GM23338 (cell line): ENCODE data around the gene FGF22. TPM values are rescaled to one million over a fixed set of nuclear protein-coding genes. Genes with fewer than 3 reads are reported as not detected.

Experiments used
- ATAC-seq: fragments of 200-7000 bp; cut with Tn5 transposase; 3 replicates; pipeline ENCODE4 v1.9.1; 2020
- DNase-seq: peaks from one replicate; pipeline ENCODE4 v3.0.0-alpha.2; 2015; ENCODE audit warnings: low spot score
- H2AFZ ChIP-seq: fragments of 200-600 bp; sonication (generic); 2 replicates; pipeline ENCODE4 v1.8.0; 2016; ENCODE audit warnings: antibody characterized with exemption, mild to moderate bottlenecking, moderate library complexity
- H3F3A ChIP-seq: fragments of 200-600 bp; sonication (generic); replicated peaks from 2 replicates; pipeline ENCODE4 v1.8.0; 2017; ENCODE audit warnings: antibody characterized with exemption, mixed run types, low read depth
- H3K27ac ChIP-seq: fragments of 200-600 bp; sonication (generic); 2 replicates; pipeline ENCODE4 v1.6.1; 2016; ENCODE audit warnings: low read depth
- H3K27me3 ChIP-seq: fragments of 200-600 bp; sonication (generic); 2 replicates; pipeline ENCODE4 v1.8.0; 2016; ENCODE audit warnings: mild to moderate bottlenecking, mixed run types, moderate library complexity; ENCODE audit not compliant: insufficient read depth
- H3K36me3 ChIP-seq: fragments of 200-600 bp; sonication (generic); 2 replicates; pipeline ENCODE4 v1.8.0; 2016; ENCODE audit warnings: mild to moderate bottlenecking; ENCODE audit not compliant: insufficient read depth
- H3K4me1 ChIP-seq: fragments of 200-600 bp; sonication (generic); 2 replicates; pipeline ENCODE4 v1.8.0; 2016; ENCODE audit warnings: mild to moderate bottlenecking, moderate library complexity; ENCODE audit not compliant: insufficient read depth
- H3K4me2 ChIP-seq: fragments of 200-600 bp; sonication (generic); 2 replicates; pipeline ENCODE4 v1.7.1; 2017; ENCODE audit warnings: mixed run types
- H3K4me3 ChIP-seq: fragments of 200-600 bp; sonication (generic); 2 replicates; pipeline ENCODE4 v1.6.1; 2016; ENCODE audit warnings: mixed run types
- H3K79me2 ChIP-seq: fragments of 200-600 bp; sonication (generic); replicated peaks from 2 replicates; pipeline ENCODE4 v1.8.0; 2017; ENCODE audit warnings: mild to moderate bottlenecking; ENCODE audit not compliant: insufficient read depth
- H3K9me2 ChIP-seq: fragments of 200-600 bp; sonication (generic); 2 replicates; pipeline ENCODE4 v1.8.0; 2017; ENCODE audit not compliant: insufficient read depth
- H4K20me1 ChIP-seq: fragments of 200-600 bp; sonication (generic); replicated peaks from 2 replicates; pipeline ENCODE4 v1.8.0; 2017; ENCODE audit warnings: mild to moderate bottlenecking; ENCODE audit not compliant: insufficient read depth
- H3K27ac Mint-ChIP-seq: 2 replicates; pipeline ENCODE4 v1.8.0; 2020; ENCODE audit warnings: inconsistent platforms, mild to moderate bottlenecking, moderate library complexity, mixed read lengths
- H3K27me3 Mint-ChIP-seq: 3 replicates; pipeline ENCODE4 v1.8.0; 2022; ENCODE audit warnings: low read depth, mild to moderate bottlenecking, moderate library complexity, mixed read lengths, inconsistent platforms; ENCODE audit not compliant: insufficient read depth, poor library complexity
- H3K36me3 Mint-ChIP-seq: 3 replicates; pipeline ENCODE4 v1.8.0; 2021; ENCODE audit warnings: low read depth, mild to moderate bottlenecking, inconsistent platforms, moderate library complexity, mixed read lengths
- H3K4me1 Mint-ChIP-seq: 3 replicates; pipeline ENCODE4 v1.8.0; 2020; ENCODE audit warnings: mild to moderate bottlenecking, inconsistent platforms, mixed read lengths
- H3K4me3 Mint-ChIP-seq: 3 replicates; pipeline ENCODE4 v1.8.0; 2021; ENCODE audit warnings: moderate library complexity, mild to moderate bottlenecking, inconsistent platforms, mixed read lengths
- H3K9me3 Mint-ChIP-seq: 3 replicates; pipeline ENCODE4 v1.8.0; 2020; ENCODE audit warnings: moderate library complexity, mild to moderate bottlenecking, inconsistent platforms, mixed read lengths
- CREB1 ChIP-seq: fragments of 250-450 bp; sonication (Bioruptor Pico); IDR thresholded peaks from 2 replicates; pipeline ENCODE4 v1.5.0; 2020; ENCODE audit warnings: low read depth, mild to moderate bottlenecking, moderate library complexity
- CTCF ChIP-seq, 2 experiments: fragments of 200-600 bp in 1 of 2; sonication (generic) in 1 of 2; conservative IDR thresholded peaks; 2 replicates each; pipeline versions ENCODE4 v1.5.1 to v1.6.1; 2016 to 2017; ENCODE audit warnings: antibody characterized with exemption in 2 of 2, low read depth in 2 of 2, mild to moderate bottlenecking in 2 of 2, moderate library complexity in 1 of 2
- ETS1 ChIP-seq: IDR thresholded peaks from 2 replicates; pipeline ENCODE4 v1.6.1; 2016; ENCODE audit warnings: antibody characterized with exemption
- EZH2 ChIP-seq: fragments of 200-600 bp; sonication (generic); IDR thresholded peaks from one replicate; pipeline ENCODE4 v1.8.0; 2017; ENCODE audit warnings: antibody characterized with exemption, mild to moderate bottlenecking, low read depth; ENCODE audit not compliant: unreplicated experiment
- EZH2phosphoT487 ChIP-seq: fragments of 200-600 bp; sonication (generic); IDR thresholded peaks from one replicate; pipeline ENCODE4 v1.8.1; 2018; ENCODE audit warnings: antibody characterized with exemption; ENCODE audit not compliant: unreplicated experiment
- JUNB ChIP-seq: IDR thresholded peaks from one replicate; pipeline ENCODE4 v1.6.1; 2016; ENCODE audit warnings: antibody characterized with exemption; ENCODE audit not compliant: unreplicated experiment
- NANOG ChIP-seq: IDR thresholded peaks from 2 replicates; pipeline ENCODE4 v1.6.1; 2016; ENCODE audit warnings: antibody characterized with exemption, borderline replicate concordance
- POLR2AphosphoS5 ChIP-seq: IDR thresholded peaks from 2 replicates; pipeline ENCODE4 v1.6.1; 2016; ENCODE audit warnings: antibody characterized with exemption, low read depth
- STAT1 ChIP-seq: IDR thresholded peaks from one replicate; pipeline ENCODE4 v1.6.1; 2016; ENCODE audit warnings: antibody characterized with exemption; ENCODE audit not compliant: unreplicated experiment
- ZNF114 ChIP-seq: fragments of 250-450 bp; sonication (Bioruptor Pico); IDR thresholded peaks from 2 replicates; pipeline ENCODE4 v1.5.0; 2020; ENCODE audit warnings: mild to moderate bottlenecking, moderate library complexity
- ZNF331 ChIP-seq: fragments of 250-450 bp; sonication (Bioruptor Pico); IDR thresholded peaks from 2 replicates; pipeline ENCODE4 v1.5.0; 2020; ENCODE audit warnings: low read depth, mild to moderate bottlenecking, moderate library complexity
- polyA plus RNA-seq: library from polyadenylated mRNA; unstranded; fragments of >200 nt; fragmentation: Nextera tagmentation; extraction: Ambion mirVana; gene quantifications from 2 replicates; pipeline ENCODE4 v1.2.1, GENCODE V29; 2016
- total RNA-seq: library from RNA; depleted of rRNA; stranded (reverse); fragments of >200 nt; shearing (Covaris generic); gene quantifications from 2 replicates; pipeline ENCODE4 v1.2.3, GENCODE V29; 2014

FGF22 gene
- total and polyA plus RNA-seq, 2 experiments from 2014 or later, result 1.0 to 2.8 TPM

- TF ChIP-seq EZH2phosphoT487 (no peak), STAT1 (no peak), JUNB (no peak), ZNF114 (CRISPR knock-in tag) (no peak), CTCF (conservative IDR thresholded peaks at IDR 0.05; ENCODE audit: low read depth in 2 of 2) (no peak), ZNF331 (CRISPR knock-in tag) (no peak), POLR2AphosphoS5 (0 out of 2 replicates have a peak, but pooled peaks have one; percentile 22), CREB1 (peak; percentile 59)
These were observed 6.5 kb upstream of the FGF22 start, which contains the start of gene POLRMT (continued) for GRCh38 chr19:633068-633785.

- H3K27me3 ChIP-seq, result peaks cover 8% of the 10 kb centered on the region; the same call in 1 of the 2 replicates
- ATAC-seq, result no peak
- H3K4me1 Mint-ChIP-seq, result peaks cover 6% of the 10 kb centered on the region; the same call in 2 of the 3 replicates
These were observed 5.7 kb upstream of the FGF22 start for GRCh38 chr19:633786-634639.

More at GRCh38 chr19:633786-634639, 5.7 kb upstream of the FGF22 start:
- no peaks in the 10 kb centered on the region for H3K9me3 Mint-ChIP-seq
- Histone ChIP-seq H3K4me2 (peak overlapping the region; percentile 99), H3K36me3 (no peaks in the 10 kb centered on the region), H3K4me1 (peaks cover 3% of the 10 kb centered on the region; the same call in 1 of the 2 replicates), H3F3A (0 out of 2 replicates have a peak, but pooled peaks cover 3% of the 10 kb centered on the region), H2AFZ (peak overlapping the region; percentile 70; the same call in 1 of the 2 replicates), H3K79me2 (peaks cover 27% of the 10 kb centered on the region), H3K4me3 (peak overlapping the region; percentile 98), H4K20me1 (no peaks in the 10 kb centered on the region; the same call in 1 of the 2 replicates), H3K9me2 (no peaks in the 10 kb centered on the region), H3K27ac (peak overlapping the region; percentile 86; the same call in 1 of the 2 replicates)
- TF ChIP-seq ETS1 (no peak), NANOG (no peak), ZNF331 (CRISPR knock-in tag) (no peak), ZNF114 (CRISPR knock-in tag) (no peak), POLR2AphosphoS5 (no peak), CTCF (conservative IDR thresholded peaks at IDR 0.05; ENCODE audit: low read depth in 2 of 2) (no peak), EZH2 (no peak), STAT1 (no peak)
- H3K27me3 Mint-ChIP-seq, result peaks cover 27% of the 10 kb centered on the region
- peak overlapping the region; percentile 94 for H3K27ac Mint-ChIP-seq
- H3K36me3 Mint-ChIP-seq, result peaks cover 26% of the 10 kb centered on the region
- H3K4me3 Mint-ChIP-seq, result peak overlapping the region; percentile 99
- DNase-seq, result no peak
